G401.6 (cell line): Measurements from ENCODE around the gene SYN1.

Source experiments
- FAIRE-seq: peaks from 2 replicates; lab custom pipeline; 2012; peaks lifted over from hg19 to GRCh38; lab: Jason Lieb, UNC

SYN1 gene

GRCh38 chrX:47523297-47523696, 96.4 kb downstream of the SYN1 start:
- FAIRE-seq, result no peak
